ENCODE results near the gene SH3TC1. TPM values are rescaled to one million over a fixed set of nuclear protein-coding genes. Genes with fewer than 3 reads are reported as not detected.

The SH3TC1 gene
- 23.7 and 31.6 TPM in 2 replicates for total RNA-seq (2014; rRNA removed; shearing (Covaris generic))
- polyA plus RNA-seq (2015; cell fraction: cytosol; rRNA removed), result 21.2 and 23.3 TPM in 2 replicates
- polyA plus RNA-seq (2015; cell fraction: nucleus; rRNA removed), result 61.1 and 97.6 TPM in 2 replicates

GRCh38 chr4:8198906-8199593 lies at the start of gene SH3TC1:
Gene SH3TC1 (plus strand): TSS chr4:8199290. CDS start chr4:8205195, 5,905 bp downstream.
- DNase-seq (ENCODE audit: low read depth, low spot score), result peak; percentile 81
- in situ Hi-C loops (cut with HindIII; ENCODE audit: low pct_unique_long_range_greater_than_20kb, low sequenced_read_pairs), result no loop called here

- in situ Hi-C loops (cut with HindIII; ENCODE audit: low pct_unique_long_range_greater_than_20kb, low sequenced_read_pairs), result no loop called here
- no peak for DNase-seq (ENCODE audit: low read depth, low spot score)
Observed at GRCh38 chr4:8149664-8150063, 49.4 kb upstream of the SH3TC1 start.

GRCh38 chr4:8150152-8151090 lies 48.7 kb upstream of the SH3TC1 start:
- no peak for DNase-seq (ENCODE audit: low read depth, low spot score)
- in situ Hi-C loops (cut with HindIII; ENCODE audit: low pct_unique_long_range_greater_than_20kb, low sequenced_read_pairs), result no loop called here

- DNase-seq (ENCODE audit: low read depth, low spot score), result no peak
- in situ Hi-C loops (cut with HindIII; ENCODE audit: low pct_unique_long_range_greater_than_20kb, low sequenced_read_pairs), result no loop called here
Observed at GRCh38 chr4:8151165-8151650, 47.9 kb upstream of the SH3TC1 start.

GRCh38 chr4:8152090-8152864 lies 46.8 kb upstream of the SH3TC1 start:
- in situ Hi-C loops (cut with HindIII; ENCODE audit: low pct_unique_long_range_greater_than_20kb, low sequenced_read_pairs), result no loop called here

GRCh38 chr4:8152865-8153257 lies 46.2 kb upstream of the SH3TC1 start:
- in situ Hi-C loops (cut with HindIII; ENCODE audit: low pct_unique_long_range_greater_than_20kb, low sequenced_read_pairs), result no loop called here
- no peak for DNase-seq (ENCODE audit: low read depth, low spot score)

More at GRCh38 chr4:8152090-8152864, 46.8 kb upstream of the SH3TC1 start:
- no peak for DNase-seq (ENCODE audit: low read depth, low spot score)

- in situ Hi-C loops (cut with HindIII; ENCODE audit: low pct_unique_long_range_greater_than_20kb, low sequenced_read_pairs), result no loop called here
- DNase-seq (ENCODE audit: low read depth, low spot score), result no peak
Observed at GRCh38 chr4:8153441-8153840, 45.6 kb upstream of the SH3TC1 start.

- in situ Hi-C loops (cut with HindIII; ENCODE audit: low pct_unique_long_range_greater_than_20kb, low sequenced_read_pairs), result no loop called here
- no peak for DNase-seq (ENCODE audit: low read depth, low spot score)
Observed at GRCh38 chr4:8155048-8155447, 44.0 kb upstream of the SH3TC1 start.

- in situ Hi-C loops (cut with HindIII; ENCODE audit: low pct_unique_long_range_greater_than_20kb, low sequenced_read_pairs), result no loop called here
Observed at GRCh38 chr4:8155660-8156421, 43.2 kb upstream of the SH3TC1 start.

GRCh38 chr4:8156617-8157016 lies 42.5 kb upstream of the SH3TC1 start:
- DNase-seq (ENCODE audit: low read depth, low spot score), result no peak
- in situ Hi-C loops (cut with HindIII; ENCODE audit: low pct_unique_long_range_greater_than_20kb, low sequenced_read_pairs), result no loop called here

More at GRCh38 chr4:8155660-8156421, 43.2 kb upstream of the SH3TC1 start:
- no peak for DNase-seq (ENCODE audit: low read depth, low spot score)

- DNase-seq (ENCODE audit: low read depth, low spot score), result peak; percentile 11
- in situ Hi-C loops (cut with HindIII; ENCODE audit: low pct_unique_long_range_greater_than_20kb, low sequenced_read_pairs), result no loop called here
Observed at GRCh38 chr4:8157496-8157895, 41.6 kb upstream of the SH3TC1 start.

- DNase-seq (ENCODE audit: low read depth, low spot score), result no peak
- in situ Hi-C loops (cut with HindIII; ENCODE audit: low pct_unique_long_range_greater_than_20kb, low sequenced_read_pairs), result no loop called here
Observed at GRCh38 chr4:8157944-8158709, 41.0 kb upstream of the SH3TC1 start.

- in situ Hi-C loops (cut with HindIII; ENCODE audit: low pct_unique_long_range_greater_than_20kb, low sequenced_read_pairs), result no loop called here
- peak; percentile 94 for DNase-seq (ENCODE audit: low read depth, low spot score)
Observed at GRCh38 chr4:8158710-8159536, 40.2 kb upstream of the SH3TC1 start, which contains the start of gene ABLIM2. Gene ABLIM2 (minus strand): TSS chr4:8158813. CDS start chr4:8158689, 124 bp downstream.

GRCh38 chr4:8159537-8160232 lies 39.4 kb upstream of the SH3TC1 start:
- DNase-seq (ENCODE audit: low read depth, low spot score), result no peak
- in situ Hi-C loops (cut with HindIII; ENCODE audit: low pct_unique_long_range_greater_than_20kb, low sequenced_read_pairs), result no loop called here

GRCh38 chr4:8160233-8160560 lies 38.9 kb upstream of the SH3TC1 start:
- in situ Hi-C loops (cut with HindIII; ENCODE audit: low pct_unique_long_range_greater_than_20kb, low sequenced_read_pairs), result no loop called here
- no peak for DNase-seq (ENCODE audit: low read depth, low spot score)

All from SK-MEL-5 (cell line).